H7 (cell line): ENCODE data around the gene ANKRD34A. TPM values are rescaled to one million over a fixed set of nuclear protein-coding genes. Genes with fewer than 3 reads are reported as not detected.
"Not testable (repeated sequence)": the region's sequence is repeated elsewhere in the genome, so short reads cannot be mapped to it uniquely, and the experiment has no call there.

Source experiments
- DNase-seq: peaks from one replicate; pipeline ENCODE4 v3.0.0; 2012
- H3K27me3 ChIP-seq: 2 replicates; pipeline ENCODE4 v1.6.0; 2011; ENCODE audit warnings: mild to moderate bottlenecking, low read length; ENCODE audit not compliant: control insufficient read depth, insufficient read depth
- H3K36me3 ChIP-seq: replicated peaks from 2 replicates; pipeline ENCODE4 v1.5.1; 2011; ENCODE audit warnings: low read length; ENCODE audit not compliant: control insufficient read depth, insufficient read depth
- H3K4me3 ChIP-seq: 2 replicates; pipeline ENCODE4 v1.5.1; 2011; ENCODE audit warnings: low read depth, mild to moderate bottlenecking, control low read depth, low read length, moderate library complexity; ENCODE audit not compliant: insufficient read depth
- total RNA-seq: library from RNA; depleted of rRNA; stranded (reverse); fragments of >200 nt; shearing (Covaris generic); gene quantifications from 2 replicates; pipeline ENCODE4 v1.2.3, GENCODE V29; 2014

Gene ANKRD34A
- total RNA-seq, 1 experiment from 2014 or later: 0.62 TPM

DNA sequence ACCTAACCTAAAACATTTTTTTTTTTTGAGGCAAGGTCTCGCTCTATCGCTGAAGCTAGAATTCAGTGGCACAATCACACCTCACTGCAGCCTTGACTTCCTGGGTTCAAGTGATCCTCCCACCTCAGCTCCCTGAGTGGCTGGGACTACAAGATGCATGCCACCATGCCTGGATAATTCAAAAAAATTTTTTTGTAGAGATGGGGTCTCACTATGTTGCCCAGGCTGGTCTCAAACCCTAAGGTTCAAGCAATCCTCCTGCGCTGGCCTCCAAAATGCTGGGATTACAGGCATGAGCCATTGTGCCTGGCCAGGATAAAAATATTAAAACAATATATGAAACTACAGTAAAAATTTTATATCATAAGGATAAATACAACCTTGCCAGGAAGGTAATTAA, 11.5 kb downstream of the ANKRD34A start:
- Histone ChIP-seq H3K27me3 (peaks cover 7% of the 10 kb centered on the region; the same call in 1 of the 2 replicates), H3K36me3 (no peaks in the 10 kb centered on the region)
- DNase-seq: no peak

DNA sequence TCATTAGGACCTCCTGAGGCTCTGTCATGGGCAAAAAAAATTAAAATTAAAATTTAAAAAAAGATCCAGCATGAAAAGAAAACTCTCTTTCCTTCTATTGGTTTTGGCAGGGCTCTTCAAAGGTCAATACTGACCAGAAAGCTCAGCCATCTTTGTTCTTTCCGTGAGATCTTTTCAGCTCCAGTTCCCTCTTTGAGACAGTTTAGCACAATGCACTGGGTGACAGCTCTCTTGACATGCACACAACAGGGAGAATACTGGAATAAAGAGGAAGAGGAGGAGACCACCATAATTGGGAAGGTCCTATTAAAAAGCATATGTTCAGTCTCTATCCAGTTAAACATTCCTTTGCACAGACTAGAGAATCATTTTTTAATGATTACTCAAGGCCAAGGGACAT, 12.8 kb downstream of the ANKRD34A start:
- Histone ChIP-seq H3K36me3 (no peaks in the 10 kb centered on the region), H3K27me3 (peaks cover 3% of the 10 kb centered on the region; the same call in 1 of the 2 replicates), H3K4me3 (no peak overlapping the region)
- DNase-seq: no peak

More for the DNA sequence above, 11.5 kb downstream of the ANKRD34A start:
- no peak overlapping the region for H3K4me3 ChIP-seq

- Histone ChIP-seq H3K27me3 (no peaks in the 10 kb centered on the region), H3K36me3 (no peaks in the 10 kb centered on the region), H3K4me3 (no peak overlapping the region)
- no peak for DNase-seq
Measured at GRCh38 chr1:145949219-145949618, 15.2 kb downstream of the ANKRD34A start.

DNA sequence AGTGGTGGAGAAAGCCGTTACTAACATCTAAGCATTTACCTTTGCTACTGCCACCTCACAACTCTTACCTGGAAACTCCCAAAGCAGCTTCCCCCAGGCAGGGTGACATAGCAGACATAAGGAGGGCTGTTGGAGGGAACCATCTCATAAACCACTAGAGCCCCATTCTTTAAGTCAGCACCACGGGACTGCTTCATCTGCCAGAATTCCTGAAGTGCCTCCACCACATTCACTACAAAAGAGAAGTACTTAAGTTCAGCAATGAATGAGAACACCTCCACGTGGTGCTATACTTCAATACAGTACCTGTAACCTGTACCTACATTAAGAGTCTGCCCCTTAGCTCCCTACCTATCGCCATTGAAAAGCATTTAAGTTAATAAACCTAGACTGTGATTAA, 16.8 kb downstream of the ANKRD34A start:
- H3K27me3 ChIP-seq: no peaks in the 10 kb centered on the region
- H3K36me3 ChIP-seq: no peaks in the 10 kb centered on the region
- peak; percentile 52 for DNase-seq
- H3K4me3 ChIP-seq: no peak overlapping the region

DNA sequence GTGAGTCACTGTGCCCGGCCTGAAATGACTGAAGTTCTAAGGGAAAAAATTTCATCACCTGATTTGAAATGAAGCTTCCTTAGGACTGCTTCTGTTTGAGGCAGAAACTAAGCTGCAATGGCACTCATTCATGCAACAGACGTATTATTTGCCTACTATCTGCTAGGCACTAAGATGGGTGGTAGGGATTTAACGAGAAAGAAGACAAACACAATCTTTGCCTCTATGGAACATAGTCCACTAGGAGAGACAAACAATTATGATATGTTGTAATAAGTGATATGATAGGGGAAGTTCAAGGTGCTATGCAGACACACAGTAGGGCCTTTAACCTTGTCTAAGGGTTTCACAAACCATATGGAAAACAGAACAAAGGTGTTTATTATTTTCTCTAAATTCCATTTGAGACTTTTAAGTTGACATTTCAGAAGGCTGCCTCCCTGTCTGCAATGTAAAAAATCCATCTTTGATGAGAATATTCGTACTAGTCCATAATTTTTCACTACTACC, 17.8 kb downstream of the ANKRD34A start:
- no peak overlapping the region for H3K4me3 ChIP-seq
- no peaks in the 10 kb centered on the region for H3K27me3 ChIP-seq
- no peaks in the 10 kb centered on the region for H3K36me3 ChIP-seq
- DNase-seq: no peak

- no peak for DNase-seq
- no peak overlapping the region for H3K4me3 ChIP-seq
- no peaks in the 10 kb centered on the region for H3K36me3 ChIP-seq
- H3K27me3 ChIP-seq: no peaks in the 10 kb centered on the region
Measured at GRCh38 chr1:145944532-145944931, 19.8 kb downstream of the ANKRD34A start.

DNA sequence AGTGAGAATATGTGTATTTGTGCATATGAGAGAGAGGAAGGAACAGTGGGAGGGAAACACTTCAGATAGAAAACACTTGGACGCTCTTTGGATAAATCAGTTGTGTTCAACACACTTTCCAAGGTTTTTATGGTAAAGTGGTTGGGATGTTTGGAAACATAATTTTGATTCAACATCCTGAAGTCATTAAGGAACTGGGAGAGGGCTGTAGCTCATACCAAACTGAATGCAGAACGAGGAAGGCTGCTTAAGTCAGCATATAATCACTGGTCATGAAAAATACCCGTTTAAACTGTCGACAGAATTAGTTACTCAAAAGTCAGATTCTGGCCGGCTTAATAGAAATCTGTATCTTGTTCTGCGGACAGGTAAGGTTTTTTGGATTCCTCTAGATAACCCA, 21.5 kb downstream of the ANKRD34A start:
- H3K36me3 ChIP-seq: no peaks in the 10 kb centered on the region
- no peak overlapping the region for H3K4me3 ChIP-seq
- DNase-seq: no peak
- no peaks in the 10 kb centered on the region for H3K27me3 ChIP-seq

GRCh38 chr1:145942405-145942804, 22.0 kb downstream of the ANKRD34A start:
- no peak for DNase-seq
- no peaks in the 10 kb centered on the region for H3K36me3 ChIP-seq

GRCh38 chr1:145937436-145937835, 26.9 kb downstream of the ANKRD34A start:
- Histone ChIP-seq H3K4me3 (no peak overlapping the region), H3K36me3 (no peaks in the 10 kb centered on the region), H3K27me3 (no peaks in the 10 kb centered on the region)
- DNase-seq: no peak

More at GRCh38 chr1:145942405-145942804, 22.0 kb downstream of the ANKRD34A start:
- Histone ChIP-seq H3K27me3 (no peaks in the 10 kb centered on the region), H3K4me3 (no peak overlapping the region)

DNA sequence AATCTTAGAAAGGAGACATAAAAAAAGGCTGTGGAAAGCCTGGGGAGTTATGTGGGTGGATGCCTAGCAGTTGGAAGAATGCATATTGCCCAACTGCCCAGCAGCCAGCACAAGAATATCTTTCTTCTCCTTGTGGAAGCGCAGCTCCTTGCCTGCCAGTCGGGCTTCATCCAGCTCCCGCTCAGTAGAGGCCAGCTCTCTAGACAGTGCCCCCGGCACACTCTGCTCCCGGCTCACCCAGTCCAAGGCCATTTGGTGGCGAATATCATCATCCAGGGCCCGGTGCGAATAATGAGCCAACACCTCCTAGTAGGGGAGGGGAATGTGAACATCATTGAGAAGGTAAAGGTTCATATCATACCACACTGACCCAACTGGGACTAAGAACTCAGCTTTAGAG, 28.1 kb downstream of the ANKRD34A start:
- Histone ChIP-seq H3K4me3 (no peak overlapping the region), H3K36me3 (no peaks in the 10 kb centered on the region), H3K27me3 (no peaks in the 10 kb centered on the region)
- peak; percentile 21 for DNase-seq

GRCh38 chr1:145935708-145936107, 28.7 kb downstream of the ANKRD34A start:
- H3K36me3 ChIP-seq: no peaks in the 10 kb centered on the region
- no peak overlapping the region for H3K4me3 ChIP-seq
- no peaks in the 10 kb centered on the region for H3K27me3 ChIP-seq
- no peak for DNase-seq

- H3K36me3 ChIP-seq, H3K27me3 ChIP-seq, H3K4me3 ChIP-seq, DNase-seq: not testable (repeated sequence)
Measured at GRCh38 chr1:145932522-145933009, 31.8 kb downstream of the ANKRD34A start.

- Histone ChIP-seq H3K4me3 (peak overlapping the region; percentile 76), H3K36me3 (peaks cover 9% of the 10 kb centered on the region), H3K27me3 (no peaks in the 10 kb centered on the region)
- DNase-seq: no peak
Measured at GRCh38 chr1:145927916-145928643, 36.3 kb downstream of the ANKRD34A start.

GRCh38 chr1:145927063-145927886, 37.1 kb downstream of the ANKRD34A start, which contains the start of gene RBM8A:
RBM8A (minus strand) TSS chr1:145927484; CDS start chr1:145927426, 58 bp downstream.
- Histone ChIP-seq H3K27me3 (no peaks in the 10 kb centered on the region), H3K36me3 (peaks cover 9% of the 10 kb centered on the region), H3K4me3 (peak within 1 kb of the TSS; percentile 76)
- peak; percentile 77 for DNase-seq

DNA sequence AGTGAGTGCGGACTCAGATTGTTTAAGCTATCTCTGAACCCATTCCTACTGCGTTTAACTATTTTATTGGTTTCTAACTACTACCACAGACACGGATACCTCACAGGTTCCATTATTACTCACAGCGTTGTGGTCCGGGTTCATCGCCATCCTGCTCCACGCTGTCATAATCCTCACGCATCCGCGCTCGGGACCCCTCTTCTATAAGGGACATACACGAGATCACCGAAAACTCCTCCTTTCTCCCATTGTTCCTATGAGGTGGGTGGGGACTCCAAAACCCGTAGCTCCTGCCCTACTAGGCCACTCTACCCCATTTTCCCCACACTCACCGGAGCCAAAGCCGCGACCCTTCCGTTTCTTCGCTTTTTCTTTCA, 37.7 kb downstream of the ANKRD34A start:
- Histone ChIP-seq H3K4me3 (peak overlapping the region; percentile 76), H3K36me3 (peaks cover 9% of the 10 kb centered on the region), H3K27me3 (no peaks in the 10 kb centered on the region)
- DNase-seq: no peak
